GM21515 (cell line): ENCODE measurements around the gene ZNF740.
"Not testable (repeated sequence)": the region's sequence is repeated elsewhere in the genome, so short reads cannot be mapped to it uniquely, and the experiment has no call there.

Source experiments
- ATAC-seq: cut with Tn5 transposase; IDR thresholded peaks from one replicate; pipeline ENCODE4 v1.9.1; 2021; ENCODE audit not compliant: unreplicated experiment

The ZNF740 gene, protein sequence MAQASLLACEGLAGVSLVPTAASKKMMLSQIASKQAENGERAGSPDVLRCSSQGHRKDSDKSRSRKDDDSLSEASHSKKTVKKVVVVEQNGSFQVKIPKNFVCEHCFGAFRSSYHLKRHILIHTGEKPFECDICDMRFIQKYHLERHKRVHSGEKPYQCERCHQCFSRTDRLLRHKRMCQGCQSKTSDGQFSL

DNA sequence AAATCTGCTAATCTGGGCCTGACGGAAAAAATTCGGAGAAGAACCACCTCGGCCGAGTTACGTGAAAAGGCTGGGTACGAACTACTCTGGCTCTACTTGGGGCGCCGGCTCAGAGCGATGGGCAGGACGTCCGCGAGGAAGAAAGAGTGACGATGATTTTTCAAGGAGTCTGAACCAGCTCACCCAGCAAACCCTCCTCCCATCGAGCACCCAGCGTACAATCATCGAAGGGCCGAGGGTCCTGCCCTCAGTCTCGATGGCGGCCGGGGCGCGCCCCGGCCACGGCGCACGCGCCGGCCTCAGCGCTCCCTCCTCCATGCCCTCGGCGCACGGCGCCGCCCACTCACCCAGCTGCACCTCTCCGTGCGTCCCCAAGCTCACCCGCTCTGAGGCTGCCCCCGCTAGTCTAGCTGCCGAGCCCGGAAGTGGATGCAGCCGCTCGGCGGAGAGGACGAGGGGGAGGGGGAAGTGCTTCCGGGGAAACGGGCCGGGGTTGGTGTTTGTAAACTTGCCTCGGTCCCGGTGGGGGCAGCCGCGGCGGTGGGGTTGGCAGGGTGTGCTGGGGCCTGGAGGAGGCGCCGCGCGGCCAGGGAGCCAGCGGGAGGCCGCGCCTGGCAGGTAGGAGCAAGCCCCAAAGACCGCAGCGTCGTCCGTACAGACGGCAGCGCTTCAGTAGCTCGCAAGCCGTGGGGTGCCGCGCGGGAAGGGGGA, at the start of gene ZNF740, which contains the start of gene CSAD:
ZNF740 (plus strand) TSS at position 503 of the 711 bp plus-strand sequence. CDS start 1,262 bp downstream, outside the sequence.
CSAD (minus strand) TSS at position 706 of the 711 bp plus-strand sequence. CDS start 7,455 bp downstream, outside the sequence.
- peak; percentile 91 for ATAC-seq

DNA sequence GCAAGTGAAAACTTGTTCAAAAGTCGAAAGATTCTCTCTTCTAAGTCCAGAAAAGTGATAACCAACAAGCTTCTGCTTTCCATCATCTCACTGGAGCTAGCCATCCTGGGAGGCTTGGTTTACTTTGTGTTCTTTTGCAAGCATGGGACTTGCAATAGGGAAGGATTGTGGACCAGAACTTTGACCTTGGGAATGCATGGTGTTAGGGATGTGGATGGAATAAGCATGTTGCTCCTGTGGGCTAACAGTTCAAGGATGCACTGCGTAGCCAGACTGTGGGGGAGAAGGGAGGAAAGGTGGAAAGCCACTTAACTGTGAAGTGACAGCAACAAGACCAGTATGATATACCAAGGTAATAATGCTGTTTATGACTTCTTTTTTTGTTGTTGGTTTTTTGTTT, 48.7 kb upstream of the ZNF740 start:
- ATAC-seq, result no peak

DNA sequence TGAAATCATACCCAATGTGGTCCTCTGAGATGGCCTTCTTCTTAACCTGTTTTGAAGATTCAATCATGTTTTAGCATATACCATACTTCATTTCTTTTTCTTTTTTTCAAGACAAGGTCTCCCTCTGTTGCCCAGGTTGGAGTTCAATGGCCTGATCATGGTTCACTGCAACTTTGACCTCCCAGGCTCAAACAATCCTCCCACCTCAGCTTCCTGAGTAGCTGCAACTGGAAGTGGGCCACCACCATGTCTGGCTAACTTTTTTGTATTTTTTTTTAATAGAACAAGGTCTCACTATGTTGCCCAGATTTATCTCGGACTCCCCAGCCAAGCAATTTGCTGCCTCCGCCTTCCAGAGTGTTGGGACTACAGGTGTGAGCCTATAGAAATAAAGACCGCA, 46.8 kb upstream of the ZNF740 start:
- ATAC-seq, result no peak

DNA sequence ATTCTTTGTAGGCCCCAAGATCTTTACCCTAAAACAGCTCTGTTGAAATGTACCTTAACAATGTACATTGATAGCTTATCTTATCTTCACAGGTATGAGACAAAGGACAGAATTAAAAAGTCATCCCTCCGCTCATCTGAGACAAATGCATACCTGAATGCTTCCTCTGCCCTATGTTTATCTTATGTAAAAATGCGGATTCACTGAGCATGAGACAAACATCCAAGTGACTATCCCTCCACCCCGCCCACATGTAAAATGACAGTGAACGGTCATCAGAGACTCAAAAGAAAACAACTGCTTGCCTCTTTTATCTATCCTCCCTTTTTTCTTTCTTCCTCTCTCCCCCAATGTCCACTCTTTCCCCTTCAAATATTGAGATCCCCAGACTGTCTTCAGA, 37.2 kb upstream of the ZNF740 start:
- no peak for ATAC-seq

DNA sequence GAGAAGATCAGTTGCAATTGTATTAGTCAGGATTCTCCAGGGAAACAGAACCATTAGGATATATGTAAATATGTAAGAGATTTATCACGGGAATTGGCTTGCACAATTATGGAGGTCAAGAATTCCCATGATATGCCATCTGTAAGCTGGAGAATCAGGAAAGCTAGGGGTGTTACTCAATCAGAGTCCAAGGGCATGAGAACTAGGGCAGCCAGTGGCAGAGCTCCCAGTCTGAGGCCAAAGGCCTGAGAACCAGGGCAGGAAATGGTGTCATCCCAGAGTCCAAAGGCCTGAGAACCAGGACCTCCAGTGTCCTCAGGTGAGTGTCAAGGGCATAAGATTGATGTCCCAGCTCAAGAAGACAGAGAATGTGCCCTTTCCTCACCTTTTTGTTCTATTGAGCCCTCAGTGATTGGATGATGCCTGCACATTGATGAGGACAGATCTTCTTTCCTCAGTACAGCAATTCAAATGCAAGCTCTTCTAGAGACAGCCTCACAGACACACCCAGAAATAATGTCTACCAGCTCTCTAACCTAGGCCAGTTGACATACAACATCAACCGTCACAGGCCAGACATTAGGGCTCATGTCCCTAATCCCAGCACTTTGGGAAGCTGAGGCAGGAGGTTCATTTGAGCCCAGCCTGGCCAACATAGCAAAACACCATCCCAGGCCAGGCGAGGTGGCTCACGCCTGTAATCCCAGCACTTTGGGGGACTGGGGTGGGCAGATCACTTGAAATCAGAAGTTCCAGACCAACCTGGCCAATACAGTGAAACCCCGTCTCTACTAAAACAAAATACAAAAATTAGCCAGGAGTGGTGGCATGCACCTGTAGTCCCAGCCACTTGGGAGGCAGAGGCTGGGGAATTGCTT, 34.9 kb upstream of the ZNF740 start:
- no peak for ATAC-seq

DNA sequence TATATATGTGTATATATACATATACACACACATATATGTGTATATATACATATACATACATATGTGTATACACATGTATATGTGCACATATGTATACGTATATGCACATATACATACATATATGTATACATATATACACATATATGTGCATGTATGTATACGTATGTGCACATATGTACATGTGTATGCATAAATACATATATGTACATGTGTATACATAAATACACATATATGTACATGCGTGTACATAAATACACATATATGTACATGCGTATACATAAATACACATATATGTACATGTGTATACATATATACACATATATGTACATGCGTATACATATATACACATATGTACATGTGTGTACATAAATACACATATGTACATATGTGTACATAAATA, 33.3 kb upstream of the ZNF740 start:
- no peak for ATAC-seq

DNA sequence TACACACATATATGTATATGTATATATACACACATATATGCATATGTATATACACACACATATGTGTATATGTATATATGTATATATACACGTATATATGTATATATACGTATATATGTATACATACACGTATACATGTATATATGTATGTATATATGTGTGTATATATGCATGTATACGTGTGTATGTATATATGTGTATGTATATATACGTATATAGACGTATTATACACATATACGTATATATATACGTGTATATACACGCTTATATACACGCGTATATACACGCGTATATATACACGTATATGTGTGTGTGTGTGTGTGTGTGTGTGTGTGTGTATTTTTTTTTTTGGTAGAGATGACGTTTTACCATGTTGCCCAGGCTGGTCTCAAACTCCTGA, 32.9 kb upstream of the ZNF740 start:
- ATAC-seq, result no peak

DNA sequence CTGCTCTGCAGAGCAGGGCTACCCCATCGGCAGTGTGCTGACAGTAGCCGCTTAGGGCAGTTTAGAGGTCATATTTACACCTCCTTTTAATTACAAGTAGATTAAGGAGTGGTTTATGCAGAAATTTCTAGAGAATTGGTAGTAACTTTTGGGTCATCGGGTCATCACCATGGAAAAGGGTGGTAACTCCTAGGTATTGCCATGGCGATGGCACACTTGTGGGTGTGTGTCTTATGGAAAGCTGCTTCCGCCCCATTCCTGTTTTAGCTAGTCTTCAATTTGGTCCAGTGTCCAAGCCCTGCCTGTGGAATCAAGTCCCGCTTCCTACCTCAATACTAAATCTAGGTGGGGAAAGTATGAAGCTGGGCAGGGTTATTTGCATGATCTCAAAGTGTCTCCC, 29.5 kb upstream of the ZNF740 start:
- ATAC-seq, result no peak

DNA sequence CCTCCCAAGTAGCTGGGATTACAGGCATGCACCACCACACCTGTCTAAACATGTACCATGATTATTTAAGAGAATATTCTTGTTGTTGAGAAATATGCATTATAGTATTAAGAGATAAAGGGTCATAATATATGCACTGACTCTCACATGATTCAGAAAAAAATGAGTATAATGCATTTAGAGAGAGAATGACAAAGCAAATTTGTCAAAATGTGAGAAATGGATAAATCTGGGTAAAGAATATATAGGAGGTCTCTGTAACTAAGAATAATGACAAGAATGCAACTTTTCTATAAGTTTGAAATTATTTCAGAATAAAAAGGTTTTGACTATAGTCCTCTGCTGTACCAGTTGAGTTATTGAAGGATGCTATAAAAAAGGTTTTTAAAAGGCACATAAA, 28.1 kb upstream of the ZNF740 start:
- ATAC-seq, result no peak

DNA sequence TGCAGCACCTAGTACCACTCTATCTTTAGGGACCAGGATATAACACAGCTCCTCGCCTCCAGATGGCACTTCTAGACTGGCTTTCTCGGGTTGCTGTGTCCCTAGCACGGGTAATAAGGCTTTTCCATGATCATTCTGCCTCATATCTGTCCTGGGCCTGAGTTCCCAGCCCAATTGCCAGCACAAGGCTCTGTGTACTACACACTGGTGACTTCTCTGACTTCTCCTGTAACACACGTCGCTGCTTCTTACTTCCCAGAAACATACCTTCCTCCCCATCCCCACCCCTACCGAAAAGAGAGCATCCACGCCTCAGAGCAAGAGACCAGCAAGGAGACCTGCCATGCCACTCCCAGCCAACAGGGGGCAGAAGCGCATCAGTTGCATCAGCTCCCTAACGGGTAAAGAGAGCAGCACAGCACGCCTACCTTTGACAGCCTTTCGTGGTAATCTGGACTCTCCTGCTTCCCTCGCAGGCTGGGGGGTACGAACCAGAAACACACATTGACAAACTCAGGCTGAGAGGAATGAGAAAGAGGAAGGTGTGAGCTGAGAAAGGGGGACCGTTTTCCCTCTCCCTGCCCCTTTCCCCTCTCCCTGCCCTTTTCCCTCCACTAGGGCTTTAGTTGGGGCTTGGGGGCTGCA, 21.2 kb upstream of the ZNF740 start:
- peak; percentile 64 for ATAC-seq

DNA sequence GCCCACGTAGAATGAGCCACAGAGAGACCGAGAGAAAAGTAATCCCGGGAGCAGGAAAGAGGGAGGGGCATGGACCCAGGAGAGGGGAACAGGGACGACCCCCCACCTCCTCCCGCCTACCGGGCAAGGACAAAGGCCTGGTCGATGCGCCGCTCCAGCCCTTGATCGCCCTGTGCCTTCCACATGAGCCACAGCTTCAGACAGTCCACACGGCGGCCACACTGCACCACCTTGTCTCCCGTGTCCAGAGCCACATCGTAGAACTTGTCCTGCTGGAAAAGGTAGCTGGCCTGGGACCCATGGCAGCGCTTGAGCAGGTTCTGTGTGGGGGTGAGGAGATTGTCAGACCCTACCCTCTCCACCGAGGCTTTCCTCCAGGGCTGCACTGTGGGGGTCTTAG, 20.5 kb upstream of the ZNF740 start:
- no peak for ATAC-seq

DNA sequence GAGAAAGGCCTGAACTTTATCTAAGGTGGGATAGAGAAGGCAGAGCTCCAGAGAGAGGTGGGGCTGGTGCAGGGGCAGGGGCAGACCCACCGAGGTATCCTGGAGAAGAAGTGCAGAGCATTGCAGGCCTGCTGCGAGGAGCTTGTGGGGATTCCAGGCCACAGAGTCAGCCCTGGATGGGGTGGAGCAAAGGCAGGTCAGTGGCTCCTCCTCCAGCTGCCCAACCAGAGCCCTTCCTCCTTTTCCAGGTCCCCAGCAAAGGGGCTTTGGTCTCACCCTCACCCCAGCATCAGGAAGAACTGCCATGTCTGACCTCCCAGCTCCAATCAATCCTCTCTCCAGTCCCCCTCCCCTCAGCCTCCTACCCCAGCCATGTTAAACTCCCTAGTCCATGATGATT, 19.8 kb upstream of the ZNF740 start:
- no peak for ATAC-seq

DNA sequence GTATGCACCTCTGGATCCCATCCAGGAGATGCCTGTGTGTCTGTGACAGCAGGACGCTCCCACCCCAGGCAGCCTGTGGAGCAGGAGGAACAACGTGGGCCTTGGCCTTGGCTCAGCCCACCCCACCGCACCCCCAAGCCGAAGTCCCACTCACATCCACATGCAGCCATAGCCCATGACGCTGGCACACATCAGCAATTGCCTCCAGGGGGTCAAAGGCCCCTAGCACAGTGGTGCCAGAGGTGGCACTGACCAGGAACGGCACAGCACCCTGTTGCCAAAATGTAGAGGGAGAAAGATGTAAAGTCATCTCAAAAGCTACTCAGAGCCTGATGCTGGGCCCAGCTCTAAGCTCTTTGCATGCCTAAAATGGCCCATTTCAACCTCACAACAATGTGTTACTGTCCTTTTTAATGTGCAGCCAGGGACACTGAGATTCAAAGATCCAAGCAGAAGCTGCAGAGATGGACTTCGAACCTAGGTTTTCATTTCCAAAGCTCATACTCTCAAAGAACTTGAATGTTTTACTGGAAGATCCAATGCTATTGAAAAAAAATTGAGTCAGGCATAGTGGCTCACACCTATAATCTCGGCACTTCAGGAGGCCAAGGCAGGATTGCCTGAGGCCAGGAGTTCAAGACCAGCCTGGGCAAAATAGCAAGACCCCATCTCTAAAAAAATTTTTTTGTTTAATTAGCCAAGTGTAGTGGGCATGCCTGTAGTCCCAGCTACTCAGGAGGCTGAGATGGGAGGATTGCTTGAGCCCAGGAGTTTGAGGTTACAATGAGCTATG, 19.2 kb upstream of the ZNF740 start:
- no peak for ATAC-seq

DNA sequence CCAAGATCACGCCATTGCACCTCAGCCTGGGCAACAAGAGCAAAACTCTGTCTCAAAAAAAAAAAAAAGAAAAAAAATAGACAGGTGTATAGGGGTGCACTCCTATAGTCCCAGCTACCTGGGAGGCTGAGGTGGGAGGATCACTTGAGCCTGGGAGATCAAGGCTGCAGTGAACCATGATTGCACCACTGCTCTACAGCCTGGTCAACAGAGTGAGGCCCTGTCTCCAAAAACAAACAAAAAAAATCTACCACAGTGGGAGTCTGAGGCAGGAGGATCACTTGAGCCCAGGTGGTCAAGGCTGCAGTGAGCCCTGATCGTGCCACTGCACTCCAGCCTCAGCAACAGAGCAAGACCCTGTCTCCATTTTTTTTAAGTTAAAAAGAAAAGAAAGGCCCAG, 17.5 kb upstream of the ZNF740 start:
- ATAC-seq, result not testable (repeated sequence)

DNA sequence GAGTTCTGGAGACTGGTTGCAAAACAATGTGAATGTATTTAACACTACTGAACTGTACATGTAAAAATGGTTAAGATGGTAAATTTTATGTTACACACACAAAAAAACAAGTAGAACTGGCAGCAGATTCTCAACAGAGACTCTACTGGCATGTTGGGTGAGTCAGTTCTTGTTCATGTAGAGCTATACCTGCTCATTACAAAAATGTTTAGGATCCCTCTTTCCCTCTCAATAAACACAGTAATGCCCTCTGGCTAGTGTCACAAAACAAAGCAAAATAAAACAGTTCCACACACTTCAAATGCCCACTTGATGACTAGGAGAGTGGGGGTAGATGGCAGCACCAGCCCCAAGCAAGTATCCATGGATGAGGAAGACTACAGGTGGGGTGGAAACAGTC, 13.7 kb upstream of the ZNF740 start:
- ATAC-seq, result no peak

DNA sequence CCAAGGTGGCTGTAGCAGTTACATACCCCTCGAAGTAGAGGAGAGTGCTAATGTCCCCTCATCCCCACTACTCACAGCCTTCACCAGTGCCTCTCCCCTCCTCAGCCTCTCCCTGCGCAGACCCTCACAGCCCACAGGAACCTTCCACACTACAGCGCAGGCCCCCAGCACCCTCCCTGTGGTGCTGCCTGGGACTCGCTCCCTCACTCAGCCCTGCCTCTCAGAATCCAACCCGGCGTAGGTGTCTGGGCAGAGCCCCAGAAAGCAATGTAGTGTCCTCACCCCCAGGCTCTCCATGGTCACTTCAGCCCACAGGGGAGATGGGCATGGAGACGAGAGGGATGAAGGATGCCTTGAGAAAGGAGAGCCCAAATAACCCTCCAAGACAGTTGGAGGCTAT, 10.9 kb upstream of the ZNF740 start:
- no peak for ATAC-seq

DNA sequence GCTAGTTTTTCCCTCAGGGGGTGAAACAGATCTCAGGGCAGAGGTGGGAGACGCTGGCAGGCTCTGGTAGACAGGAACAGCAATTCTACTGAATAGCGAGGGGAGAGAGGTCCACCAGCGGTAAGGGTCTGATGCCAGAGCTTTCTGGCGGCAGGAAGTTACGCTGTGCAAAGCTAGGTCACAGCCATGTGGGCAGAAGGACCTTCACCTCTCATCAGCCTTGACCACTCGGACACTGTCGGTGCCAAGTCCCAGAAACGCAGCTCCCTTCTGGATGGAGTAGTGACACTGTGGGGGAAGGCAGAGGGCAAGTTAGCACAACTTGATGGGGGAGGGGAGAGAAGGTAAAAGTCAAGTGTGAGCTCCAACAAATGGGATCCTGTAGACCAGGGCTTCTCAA, 10.3 kb upstream of the ZNF740 start:
- ATAC-seq, result no peak

DNA sequence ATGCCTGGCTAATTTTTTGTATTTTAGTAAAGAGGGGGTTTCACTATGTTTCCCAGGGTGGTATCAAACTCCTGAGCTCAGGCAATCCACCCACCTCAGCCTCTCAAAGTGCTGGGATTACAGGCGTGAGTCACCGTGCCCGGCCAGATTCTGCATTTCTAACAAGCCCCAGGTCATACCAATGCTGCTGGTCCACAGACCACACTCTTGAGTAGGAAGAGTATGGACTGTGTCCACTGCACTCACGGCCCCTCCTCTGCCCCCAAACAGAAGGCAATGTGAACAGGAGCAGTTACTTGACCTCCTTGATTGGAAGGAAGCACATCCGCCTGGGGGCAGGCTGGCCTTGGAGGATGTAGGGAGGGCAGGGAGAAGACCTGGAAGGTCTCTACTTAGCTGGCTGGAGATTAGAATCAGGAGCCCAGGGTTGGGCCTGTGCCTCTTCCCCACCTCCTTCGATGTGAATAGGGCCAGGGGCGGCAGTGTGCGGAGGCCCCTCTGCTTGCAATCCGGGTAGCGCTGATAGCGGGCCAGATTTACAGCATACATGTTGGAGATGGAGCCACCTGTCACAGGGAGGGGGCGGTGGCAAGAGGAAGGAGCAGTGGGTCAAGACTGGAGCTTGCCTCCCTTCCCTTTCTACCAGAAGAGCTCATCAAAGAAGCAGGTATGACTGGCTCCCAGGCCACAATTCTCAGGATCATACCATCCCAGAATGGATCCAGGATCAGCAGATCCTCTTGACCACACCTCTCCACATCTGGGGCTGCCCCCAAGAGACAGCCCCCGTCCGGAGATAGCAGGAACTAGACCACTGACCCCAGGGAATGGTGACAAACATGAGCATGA, 9.4 kb upstream of the ZNF740 start:
- no peak for ATAC-seq

DNA sequence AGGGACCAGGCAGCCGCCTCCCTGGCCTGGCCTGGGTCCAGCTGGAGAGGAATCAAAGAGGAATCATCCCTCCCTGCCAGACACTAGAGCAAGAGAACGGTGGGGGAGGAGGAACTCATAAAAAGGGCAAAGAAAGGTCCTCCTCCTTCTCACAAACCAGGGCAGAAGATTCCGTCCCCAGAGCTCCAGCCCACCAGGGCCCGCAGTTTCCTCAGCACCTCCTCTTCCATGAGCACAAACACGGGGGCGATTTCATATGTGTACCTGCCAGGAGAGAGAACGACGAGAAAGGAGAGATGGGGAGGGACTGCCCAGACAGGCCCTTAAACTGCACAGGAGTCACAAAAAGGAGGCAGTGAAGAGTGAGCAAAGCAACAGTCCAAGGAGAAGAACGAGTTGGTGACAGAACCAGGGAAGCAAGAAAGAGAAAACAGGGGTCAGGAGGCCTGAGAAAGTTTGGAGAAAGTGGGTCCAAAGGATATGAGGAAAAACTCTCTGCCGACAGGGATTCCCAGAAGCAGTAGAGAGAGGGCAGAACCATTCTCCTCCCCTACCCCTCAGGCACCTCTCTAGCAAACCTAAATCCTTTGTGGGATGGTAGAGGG, 8.7 kb upstream of the ZNF740 start:
- no peak for ATAC-seq
